DOHH2 (cell line): ENCODE measurements around the gene USPL1.

Experiments used
- CTCF ChIP-seq: fragments of 200-600 bp; sonication (generic); IDR thresholded peaks from one replicate; pipeline ENCODE4 v1.5.1; 2014; ENCODE audit warnings: antibody characterized with exemption, mild to moderate bottlenecking, low read depth, low read length; ENCODE audit not compliant: poor library complexity, severe bottlenecking
- EZH2phosphoT487 ChIP-seq: fragments of 200-600 bp; sonication (generic); IDR thresholded peaks from 2 replicates; pipeline ENCODE4 v1.6.1; 2017; ENCODE audit warnings: borderline replicate concordance, mild to moderate bottlenecking, antibody characterized with exemption, low read length, moderate library complexity, mixed read lengths

GRCh38 chr13:30616927-30617314 lies 799 bp upstream of the USPL1 start:
- TF ChIP-seq CTCF (no peak), EZH2phosphoT487 (no peak)
